ENCODE measurements around the gene SLC2A9. TPM values are rescaled to one million over a fixed set of nuclear protein-coding genes. Genes with fewer than 3 reads are reported as not detected.
"Not testable (repeated sequence)": the region's sequence is repeated elsewhere in the genome, so short reads cannot be mapped to it uniquely, and the experiment has no call there.

The SLC2A9 gene
- total RNA-seq, 1 experiment from 2014 or later, result 1.8 TPM

GRCh38 chr4:9811806-9812205, 209.5 kb downstream of the SLC2A9 start:
- no TSS peak for BruUV-seq (replicated peaks)
- Mint-ChIP-seq H3K4me1 (ENCODE audit: low read depth, unreplicated experiment) (no peaks in the 10 kb centered on the region), H3K27ac (ENCODE audit: unreplicated experiment) (no peak overlapping the region), H3K27me3 (ENCODE audit: unreplicated experiment) (no peaks in the 10 kb centered on the region), H3K36me3 (ENCODE audit: insufficient read depth, unreplicated experiment) (no peaks in the 10 kb centered on the region), H3K4me3 (ENCODE audit: low read depth, unreplicated experiment) (no peak overlapping the region), H3K9me3 (ENCODE audit: low read depth, unreplicated experiment) (no peaks in the 10 kb centered on the region)
- no peak for TF ChIP-seq CTCF (IDR thresholded peaks at IDR 0.05; ENCODE audit: unreplicated experiment)
- CTCF ChIA-PET, result no interaction called here
- intact Hi-C loops (cut with micrococcal nuclease; ENCODE audit: unreplicated experiment), result no loop called here
- no peak for DNase-seq

- Mint-ChIP-seq H3K4me1 (ENCODE audit: low read depth, unreplicated experiment) (no peaks in the 10 kb centered on the region), H3K36me3 (ENCODE audit: insufficient read depth, unreplicated experiment) (no peaks in the 10 kb centered on the region), H3K4me3 (ENCODE audit: low read depth, unreplicated experiment) (no peak overlapping the region), H3K9me3 (ENCODE audit: low read depth, unreplicated experiment) (no peaks in the 10 kb centered on the region), H3K27me3 (ENCODE audit: unreplicated experiment) (peaks cover 12% of the 10 kb centered on the region), H3K27ac (ENCODE audit: unreplicated experiment) (no peak overlapping the region)
- intact Hi-C loops (cut with micrococcal nuclease; ENCODE audit: unreplicated experiment), result no loop called here
- no peak for TF ChIP-seq CTCF (IDR thresholded peaks at IDR 0.05; ENCODE audit: unreplicated experiment)
- no TSS peak for BruUV-seq (replicated peaks)
- CTCF ChIA-PET, result no interaction called here
- DNase-seq, result no peak
These were observed 213.2 kb downstream of the SLC2A9 start for GRCh38 chr4:9808077-9808476.

DNA sequence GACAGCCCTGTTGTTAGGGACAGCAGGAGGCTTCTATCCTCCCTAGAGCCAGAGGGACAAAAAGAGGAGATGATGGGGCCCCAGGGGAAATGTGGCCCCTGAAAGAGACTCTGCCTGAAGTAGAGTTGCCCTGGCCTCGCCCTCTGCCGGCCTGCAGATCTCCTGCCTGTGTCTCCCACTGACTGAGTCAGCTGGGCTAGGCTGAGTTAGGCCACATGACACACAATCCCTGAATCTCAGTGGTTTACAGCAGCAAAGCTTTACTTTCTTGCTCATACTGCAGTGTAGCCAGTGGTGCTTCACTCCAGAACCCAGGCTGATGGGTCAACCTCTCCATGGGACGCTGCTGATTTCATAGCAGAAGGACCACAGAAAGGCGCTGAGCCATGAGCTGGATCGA, 216.4 kb downstream of the SLC2A9 start:
- H3K9me3 Mint-ChIP-seq (ENCODE audit: low read depth, unreplicated experiment), result no peaks in the 10 kb centered on the region
- CTCF ChIA-PET, result no interaction called here
- H3K27me3 Mint-ChIP-seq (ENCODE audit: unreplicated experiment), result peaks cover 12% of the 10 kb centered on the region
- H3K4me1 Mint-ChIP-seq (ENCODE audit: low read depth, unreplicated experiment), result no peaks in the 10 kb centered on the region
- no peak for TF ChIP-seq CTCF (IDR thresholded peaks at IDR 0.05; ENCODE audit: unreplicated experiment)
- intact Hi-C loops (cut with micrococcal nuclease; ENCODE audit: unreplicated experiment), result no loop called here
- H3K27ac Mint-ChIP-seq (ENCODE audit: unreplicated experiment), result no peak overlapping the region
- no peak for DNase-seq
- BruUV-seq (replicated peaks), result no TSS peak
- no peaks in the 10 kb centered on the region for H3K36me3 Mint-ChIP-seq (ENCODE audit: insufficient read depth, unreplicated experiment)
- no peak overlapping the region for H3K4me3 Mint-ChIP-seq (ENCODE audit: low read depth, unreplicated experiment)

DNA sequence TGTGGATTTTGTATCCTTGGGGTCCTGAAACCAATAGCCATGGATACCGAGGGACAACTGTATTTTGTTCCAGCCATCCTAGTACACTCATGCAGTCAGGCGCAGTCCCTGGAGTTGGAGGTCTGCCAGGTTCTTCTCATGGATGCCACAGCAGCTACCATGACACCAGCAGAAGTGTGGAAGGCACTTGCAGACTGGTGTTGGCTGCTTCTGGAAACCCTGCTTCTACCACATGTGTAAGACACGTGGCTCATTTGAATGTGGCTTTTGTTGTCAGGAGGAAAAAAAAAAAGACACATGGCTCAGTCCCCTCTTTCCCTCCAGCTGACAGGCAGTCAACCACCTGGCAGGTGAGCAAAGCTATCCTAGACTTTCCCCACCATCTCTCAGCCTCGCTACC, 220.4 kb downstream of the SLC2A9 start:
- Mint-ChIP-seq H3K4me1 (ENCODE audit: low read depth, unreplicated experiment) (no peaks in the 10 kb centered on the region), H3K4me3 (ENCODE audit: low read depth, unreplicated experiment) (no peak overlapping the region), H3K27ac (ENCODE audit: unreplicated experiment) (no peak overlapping the region), H3K9me3 (ENCODE audit: low read depth, unreplicated experiment) (no peaks in the 10 kb centered on the region), H3K27me3 (ENCODE audit: unreplicated experiment) (peaks cover 12% of the 10 kb centered on the region), H3K36me3 (ENCODE audit: insufficient read depth, unreplicated experiment) (no peaks in the 10 kb centered on the region)
- intact Hi-C loops (cut with micrococcal nuclease; ENCODE audit: unreplicated experiment), result no loop called here
- no TSS peak for BruUV-seq (replicated peaks)
- CTCF ChIA-PET, result no interaction called here
- TF ChIP-seq CTCF (IDR thresholded peaks at IDR 0.05; ENCODE audit: unreplicated experiment), result no peak
- no peak for DNase-seq

DNA sequence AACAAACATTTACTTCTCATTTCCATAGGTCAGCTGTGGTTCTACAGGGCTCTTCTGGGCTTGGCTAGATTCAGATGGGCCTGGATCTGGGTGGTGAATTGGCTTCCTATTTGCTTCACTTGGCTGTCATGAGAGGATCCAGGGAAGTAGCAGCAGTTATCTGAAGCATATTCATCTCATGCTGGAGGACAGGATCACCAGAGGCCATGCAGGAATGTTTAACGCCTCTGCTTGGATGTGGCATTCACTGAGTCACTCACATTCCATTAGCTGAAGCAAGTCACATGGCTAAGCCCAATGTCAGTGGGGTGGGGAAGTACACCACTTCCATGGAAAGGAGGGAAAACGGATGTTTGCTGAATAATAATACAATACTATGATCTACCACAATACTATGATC, 224.7 kb downstream of the SLC2A9 start:
- H3K4me3 Mint-ChIP-seq (ENCODE audit: low read depth, unreplicated experiment); BruUV-seq (replicated peaks); intact Hi-C loops (cut with micrococcal nuclease; ENCODE audit: unreplicated experiment); H3K4me1 Mint-ChIP-seq (ENCODE audit: low read depth, unreplicated experiment); H3K36me3 Mint-ChIP-seq (ENCODE audit: insufficient read depth, unreplicated experiment); DNase-seq; CTCF ChIA-PET; H3K9me3 Mint-ChIP-seq (ENCODE audit: low read depth, unreplicated experiment); H3K27me3 Mint-ChIP-seq (ENCODE audit: unreplicated experiment); H3K27ac Mint-ChIP-seq (ENCODE audit: unreplicated experiment): not testable (repeated sequence)

Measured in Calu3 (cell line).